Esophagus squamous epithelium (tissue), 5 donors: ENCODE measurements around the gene SDHC. TPM values are rescaled to one million over a fixed set of nuclear protein-coding genes. Genes with fewer than 3 reads are reported as not detected.
"Not testable (repeated sequence)": the region's sequence is repeated elsewhere in the genome, so short reads cannot be mapped to it uniquely, and the experiment has no call there.

Source experiments
- DNase-seq: peaks from one replicate; lab custom pipeline; 2025; lab: John Stamatoyannopoulos, UW
- H3K27ac ChIP-seq, 4 donors: fragments of 200-600 bp; sonication (generic); one replicate each; pipeline ENCODE4 v1.5.1; 2016 to 2019; ENCODE audit warnings: mild to moderate bottlenecking in 1 of 4
- H3K27me3 ChIP-seq, 4 donors: fragments of 200-600 bp; sonication (generic); 1 replicate in 3 of 4; 2 replicates in 1 of 4; pipeline versions ENCODE4 v1.5.1 to v1.6.0; 2017 to 2021; ENCODE audit warnings: antibody characterized with exemption in 1 of 4
- H3K36me3 ChIP-seq, 3 donors: fragments of 200-600 bp; sonication (generic); one replicate each; pipeline ENCODE4 v1.5.1; 2016 to 2019
- H3K4me1 ChIP-seq, 3 donors: fragments of 200-600 bp; sonication (generic); one replicate each; pipeline ENCODE4 v1.5.1; 2017 to 2019
- H3K4me3 ChIP-seq, 4 donors: fragments of 200-600 bp; sonication (generic); 1 replicate in 3 of 4; 2 replicates in 1 of 4; pipeline ENCODE4 v1.5.1; 2016 to 2019; ENCODE audit warnings: mild to moderate bottlenecking in 2 of 4, moderate library complexity in 1 of 4
- H3K9me3 ChIP-seq, 3 donors: fragments of 200-600 bp; sonication (generic); one replicate each; pipeline ENCODE4 v1.5.1; 2016 to 2019
- CTCF ChIP-seq, 6 experiments: fragments of 450-650 bp in 4 of 6; fragments of 200-600 bp in 2 of 6; sonication (generic) in 2 of 6; IDR thresholded peaks; one replicate each; pipeline ENCODE4 v1.5.1; 2016 to 2019; ENCODE audit warnings: antibody characterized with exemption in 6 of 6, mild to moderate bottlenecking in 4 of 6, moderate library complexity in 4 of 6
- POLR2A ChIP-seq, 4 donors: fragments of 450-650 bp; IDR thresholded peaks; one replicate each; pipeline ENCODE4 v1.6.1; 2017; ENCODE audit warnings: antibody characterized with exemption in 4 of 4, mild to moderate bottlenecking in 4 of 4, moderate library complexity in 3 of 4
- WGBS, 2 donors: methylation state at CpG; one replicate each; pipeline ENCODE4 v1.1.5; 2018; 5-methylcytosine and 5-hydroxymethylcytosine counted together
- intact Hi-C: fragments of 100-400 bp; cut with DNase I; formaldehyde crosslinking; loops from one replicate; pipeline ENCODE4 v1.15.0; 2022
- total RNA-seq, 4 donors: library from RNA; depleted of rRNA; stranded (reverse); fragments of >200 nt; gene quantifications; one replicate each; pipeline ENCODE4 v1.1.0, GENCODE V29; 2016
- donor health status: DM: yes; HTN: yes; CAD: no.

The SDHC gene
- total RNA-seq, 4 donors from 2014 or later, result 32.2 to 138 (median 70.1) TPM

- Histone ChIP-seq H3K27ac (no peak overlapping the region), H3K4me1 (peaks cover 11 to 34% (median 18%) of the 10 kb centered on the region in 3 donors), H3K36me3 (no peaks in the 10 kb centered on the region), H3K9me3 (no peaks in the 10 kb centered on the region), H3K4me3 (no peak overlapping the region), H3K27me3 (peaks cover 0 to 5% (median 0%) of the 10 kb centered on the region in 4 donors)
- intact Hi-C loops, result no loop called here
- TF ChIP-seq CTCF (IDR thresholded peaks at IDR 0.05), result no peak
- no peak for TF ChIP-seq POLR2A (IDR thresholded peaks at IDR 0.05)
- DNase-seq, result no peak
- 46 to 52% methylated on average over 2 of the region's 2 CpGs for WGBS, 2 donors
Measured at GRCh38 chr1:161307892-161308638, 6.1 kb upstream of the SDHC start.

GRCh38 chr1:161309868-161310267 lies 4.3 kb upstream of the SDHC start, which contains the start of gene MPZ:
Gene MPZ (minus strand): TSS chr1:161309968. CDS start chr1:161309905, 63 bp downstream.
- Histone ChIP-seq H3K4me1 (peaks cover 11 to 28% (median 12%) of the 10 kb centered on the region in 3 donors), H3K36me3 (no peaks in the 10 kb centered on the region), H3K4me3 (no peak within 1 kb of the TSS), H3K27ac (no peak within 1 kb of the TSS), H3K9me3 (no peaks in the 10 kb centered on the region), H3K27me3 (peaks cover 0 to 5% (median 0%) of the 10 kb centered on the region in 4 donors)
- no peak for DNase-seq
- WGBS, 2 donors, result 38 to 60% methylated on average over 1 to 2 of the region's 2 CpGs
- TF ChIP-seq CTCF (IDR thresholded peaks at IDR 0.05), result no peak
- TF ChIP-seq POLR2A (IDR thresholded peaks at IDR 0.05), result no peak
- intact Hi-C loops, result no loop called here

GRCh38 chr1:161311595-161312181 lies 2.5 kb upstream of the SDHC start:
- no peak overlapping the region for H3K27ac ChIP-seq
- no peaks in the 10 kb centered on the region for H3K36me3 ChIP-seq
- no peak overlapping the region for H3K4me3 ChIP-seq
- intact Hi-C loops, result no loop called here
- no peak for TF ChIP-seq POLR2A (IDR thresholded peaks at IDR 0.05)
- TF ChIP-seq CTCF (IDR thresholded peaks at IDR 0.05), result no peak
- DNase-seq, result no peak
- 88 to 98% methylated on average over 4 of the region's 4 CpGs for WGBS, 2 donors
- H3K9me3 ChIP-seq, result no peaks in the 10 kb centered on the region
- H3K27me3 ChIP-seq, result peaks cover 0 to 5% (median 0%) of the 10 kb centered on the region in 4 donors
- peaks cover 16 to 26% (median 18%) of the 10 kb centered on the region in 3 donors for H3K4me1 ChIP-seq

- intact Hi-C loops, result no loop called here
- Histone ChIP-seq H3K36me3 (peaks cover 0 to 4% (median under 1%) of the 10 kb centered on the region in 3 donors), H3K27ac (peak overlapping the region; percentile 94 to 98 (median 96)), H3K9me3 (no peaks in the 10 kb centered on the region), H3K4me3 (peak overlapping the region; percentile 80 to 98 (median 96)), H3K4me1 (peaks cover 11 to 26% (median 18%) of the 10 kb centered on the region in 3 donors), H3K27me3 (peaks cover 0 to 5% (median 0%) of the 10 kb centered on the region in 4 donors)
- TF ChIP-seq POLR2A (IDR thresholded peaks at IDR 0.05), result no peak
- no peak for TF ChIP-seq CTCF (IDR thresholded peaks at IDR 0.05)
- no peak for DNase-seq
- 37 to 41% methylated on average over 24 to 28 of the region's 28 CpGs for WGBS, 2 donors
Measured at GRCh38 chr1:161313554-161314200, 504 bp upstream of the SDHC start.

- DNase-seq, H3K9me3 ChIP-seq, intact Hi-C loops, H3K4me3 ChIP-seq, H3K27ac ChIP-seq, H3K27me3 ChIP-seq: not testable (repeated sequence)
- peaks cover 0 to 15% (median 5%) of the 10 kb centered on the region in 3 donors for H3K36me3 ChIP-seq
- WGBS, 2 donors, result 71 to 76% methylated on average over 17 of the region's 17 CpGs
- H3K4me1 ChIP-seq, result peaks cover 11 to 26% (median 18%) of the 10 kb centered on the region in 3 donors
Measured at GRCh38 chr1:161315841-161316674, 1.9 kb downstream of the SDHC start.
